Measurements from ENCODE around the gene CHD3. TPM values are rescaled to one million over a fixed set of nuclear protein-coding genes. Genes with fewer than 3 reads are reported as not detected.

The CHD3 gene
- total and polyA plus RNA-seq, 2 experiments from 2014 or later: 2.9 to 9.7 TPM

DNA sequence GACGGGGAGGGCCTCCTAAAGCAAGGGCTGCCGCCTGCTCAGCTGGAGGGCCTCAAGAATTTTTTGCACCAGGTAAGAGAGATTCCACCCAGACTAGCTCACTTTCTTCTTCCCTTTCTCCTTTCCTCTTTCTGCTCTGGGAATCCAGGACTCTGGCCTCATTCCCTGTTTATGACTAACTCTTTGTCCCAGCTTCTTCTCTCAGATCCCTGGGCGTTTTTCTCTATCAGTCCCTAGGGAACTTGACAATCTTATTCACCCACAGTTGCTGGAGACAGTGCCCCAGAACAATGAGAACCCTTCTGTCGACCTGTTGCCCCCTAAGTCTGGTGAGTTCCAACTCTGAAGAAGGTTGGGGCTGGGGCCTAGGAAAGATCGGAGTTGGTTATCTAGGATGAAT, 59.1 kb downstream of the CHD3 start (continued):
- TF ChIP-seq, protein P1, sequence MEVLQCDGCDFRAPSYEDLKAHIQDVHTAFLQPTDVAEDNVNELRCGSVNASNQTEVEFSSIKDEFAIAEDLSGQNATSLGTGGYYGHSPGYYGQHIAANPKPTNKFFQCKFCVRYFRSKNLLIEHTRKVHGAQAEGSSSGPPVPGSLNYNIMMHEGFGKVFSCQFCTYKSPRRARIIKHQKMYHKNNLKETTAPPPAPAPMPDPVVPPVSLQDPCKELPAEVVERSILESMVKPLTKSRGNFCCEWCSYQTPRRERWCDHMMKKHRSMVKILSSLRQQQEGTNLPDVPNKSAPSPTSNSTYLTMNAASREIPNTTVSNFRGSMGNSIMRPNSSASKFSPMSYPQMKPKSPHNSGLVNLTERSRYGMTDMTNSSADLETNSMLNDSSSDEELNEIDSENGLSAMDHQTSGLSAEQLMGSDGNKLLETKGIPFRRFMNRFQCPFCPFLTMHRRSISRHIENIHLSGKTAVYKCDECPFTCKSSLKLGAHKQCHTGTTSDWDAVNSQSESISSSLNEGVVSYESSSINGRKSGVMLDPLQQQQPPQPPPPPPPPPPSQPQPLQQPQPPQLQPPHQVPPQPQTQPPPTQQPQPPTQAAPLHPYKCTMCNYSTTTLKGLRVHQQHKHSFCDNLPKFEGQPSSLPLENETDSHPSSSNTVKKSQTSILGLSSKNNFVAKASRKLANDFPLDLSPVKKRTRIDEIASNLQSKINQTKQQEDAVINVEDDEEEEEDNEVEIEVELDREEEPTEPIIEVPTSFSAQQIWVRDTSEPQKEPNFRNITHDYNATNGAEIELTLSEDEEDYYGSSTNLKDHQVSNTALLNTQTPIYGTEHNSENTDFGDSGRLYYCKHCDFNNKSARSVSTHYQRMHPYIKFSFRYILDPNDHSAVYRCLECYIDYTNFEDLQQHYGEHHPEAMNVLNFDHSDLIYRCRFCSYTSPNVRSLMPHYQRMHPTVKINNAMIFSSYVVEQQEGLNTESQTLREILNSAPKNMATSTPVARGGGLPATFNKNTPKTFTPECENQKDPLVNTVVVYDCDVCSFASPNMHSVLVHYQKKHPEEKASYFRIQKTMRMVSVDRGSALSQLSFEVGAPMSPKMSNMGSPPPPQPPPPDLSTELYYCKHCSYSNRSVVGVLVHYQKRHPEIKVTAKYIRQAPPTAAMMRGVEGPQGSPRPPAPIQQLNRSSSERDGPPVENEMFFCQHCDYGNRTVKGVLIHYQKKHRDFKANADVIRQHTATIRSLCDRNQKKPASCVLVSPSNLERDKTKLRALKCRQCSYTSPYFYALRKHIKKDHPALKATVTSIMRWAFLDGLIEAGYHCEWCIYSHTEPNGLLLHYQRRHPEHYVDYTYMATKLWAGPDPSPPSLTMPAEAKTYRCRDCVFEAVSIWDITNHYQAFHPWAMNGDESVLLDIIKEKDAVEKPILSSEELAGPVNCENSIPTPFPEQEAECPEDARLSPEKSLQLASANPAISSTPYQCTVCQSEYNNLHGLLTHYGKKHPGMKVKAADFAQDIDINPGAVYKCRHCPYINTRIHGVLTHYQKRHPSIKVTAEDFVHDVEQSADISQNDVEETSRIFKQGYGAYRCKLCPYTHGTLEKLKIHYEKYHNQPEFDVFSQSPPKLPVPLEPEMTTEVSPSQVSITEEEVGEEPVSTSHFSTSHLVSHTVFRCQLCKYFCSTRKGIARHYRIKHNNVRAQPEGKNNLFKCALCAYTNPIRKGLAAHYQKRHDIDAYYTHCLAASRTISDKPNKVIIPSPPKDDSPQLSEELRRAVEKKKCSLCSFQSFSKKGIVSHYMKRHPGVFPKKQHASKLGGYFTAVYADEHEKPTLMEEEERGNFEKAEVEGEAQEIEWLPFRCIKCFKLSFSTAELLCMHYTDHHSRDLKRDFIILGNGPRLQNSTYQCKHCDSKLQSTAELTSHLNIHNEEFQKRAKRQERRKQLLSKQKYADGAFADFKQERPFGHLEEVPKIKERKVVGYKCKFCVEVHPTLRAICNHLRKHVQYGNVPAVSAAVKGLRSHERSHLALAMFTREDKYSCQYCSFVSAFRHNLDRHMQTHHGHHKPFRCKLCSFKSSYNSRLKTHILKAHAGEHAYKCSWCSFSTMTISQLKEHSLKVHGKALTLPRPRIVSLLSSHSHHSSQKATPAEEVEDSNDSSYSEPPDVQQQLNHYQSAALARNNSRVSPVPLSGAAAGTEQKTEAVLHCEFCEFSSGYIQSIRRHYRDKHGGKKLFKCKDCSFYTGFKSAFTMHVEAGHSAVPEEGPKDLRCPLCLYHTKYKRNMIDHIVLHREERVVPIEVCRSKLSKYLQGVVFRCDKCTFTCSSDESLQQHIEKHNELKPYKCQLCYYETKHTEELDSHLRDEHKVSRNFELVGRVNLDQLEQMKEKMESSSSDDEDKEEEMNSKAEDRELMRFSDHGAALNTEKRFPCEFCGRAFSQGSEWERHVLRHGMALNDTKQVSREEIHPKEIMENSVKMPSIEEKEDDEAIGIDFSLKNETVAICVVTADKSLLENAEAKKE (CRISPR knock-in tag; IDR thresholded peaks at IDR 0.05): no peak
- TF ChIP-seq CREB1 (CRISPR knock-in tag; IDR thresholded peaks at IDR 0.05; ENCODE audit: low read depth) (no peak), NANOG (IDR thresholded peaks at IDR 0.05; ENCODE audit: borderline replicate concordance) (no peak), EZH2 (IDR thresholded peaks at IDR 0.05; ENCODE audit: low read depth, unreplicated experiment) (no peak)
- TF ChIP-seq, protein P2, sequence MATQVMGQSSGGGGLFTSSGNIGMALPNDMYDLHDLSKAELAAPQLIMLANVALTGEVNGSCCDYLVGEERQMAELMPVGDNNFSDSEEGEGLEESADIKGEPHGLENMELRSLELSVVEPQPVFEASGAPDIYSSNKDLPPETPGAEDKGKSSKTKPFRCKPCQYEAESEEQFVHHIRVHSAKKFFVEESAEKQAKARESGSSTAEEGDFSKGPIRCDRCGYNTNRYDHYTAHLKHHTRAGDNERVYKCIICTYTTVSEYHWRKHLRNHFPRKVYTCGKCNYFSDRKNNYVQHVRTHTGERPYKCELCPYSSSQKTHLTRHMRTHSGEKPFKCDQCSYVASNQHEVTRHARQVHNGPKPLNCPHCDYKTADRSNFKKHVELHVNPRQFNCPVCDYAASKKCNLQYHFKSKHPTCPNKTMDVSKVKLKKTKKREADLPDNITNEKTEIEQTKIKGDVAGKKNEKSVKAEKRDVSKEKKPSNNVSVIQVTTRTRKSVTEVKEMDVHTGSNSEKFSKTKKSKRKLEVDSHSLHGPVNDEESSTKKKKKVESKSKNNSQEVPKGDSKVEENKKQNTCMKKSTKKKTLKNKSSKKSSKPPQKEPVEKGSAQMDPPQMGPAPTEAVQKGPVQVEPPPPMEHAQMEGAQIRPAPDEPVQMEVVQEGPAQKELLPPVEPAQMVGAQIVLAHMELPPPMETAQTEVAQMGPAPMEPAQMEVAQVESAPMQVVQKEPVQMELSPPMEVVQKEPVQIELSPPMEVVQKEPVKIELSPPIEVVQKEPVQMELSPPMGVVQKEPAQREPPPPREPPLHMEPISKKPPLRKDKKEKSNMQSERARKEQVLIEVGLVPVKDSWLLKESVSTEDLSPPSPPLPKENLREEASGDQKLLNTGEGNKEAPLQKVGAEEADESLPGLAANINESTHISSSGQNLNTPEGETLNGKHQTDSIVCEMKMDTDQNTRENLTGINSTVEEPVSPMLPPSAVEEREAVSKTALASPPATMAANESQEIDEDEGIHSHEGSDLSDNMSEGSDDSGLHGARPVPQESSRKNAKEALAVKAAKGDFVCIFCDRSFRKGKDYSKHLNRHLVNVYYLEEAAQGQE (IDR thresholded peaks at IDR 0.05; ENCODE audit: unreplicated experiment): no peak

DNA sequence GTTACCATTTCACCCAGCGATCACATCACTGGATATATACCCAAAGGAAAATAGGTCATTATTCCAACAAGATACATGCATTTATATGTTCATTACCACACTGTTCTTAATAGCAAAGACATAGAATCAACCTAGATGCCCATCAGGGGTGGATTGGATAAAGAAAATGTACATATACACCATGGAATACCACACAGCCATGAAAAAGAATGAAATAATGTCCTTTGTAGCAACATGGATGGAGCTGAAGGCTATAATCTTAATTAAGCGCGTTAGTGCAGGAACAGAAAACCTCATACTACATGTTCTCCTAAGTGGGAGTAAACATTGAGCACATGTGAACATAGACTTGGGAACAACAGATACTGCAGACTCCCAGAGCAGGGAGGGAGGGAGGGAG, 62.0 kb downstream of the CHD3 start:
- ATAC-seq: no peak
- H3K4me2 ChIP-seq: no peak overlapping the region
- no peak overlapping the region for H3K4me3 Mint-ChIP-seq
- H3K27ac Mint-ChIP-seq: no peak overlapping the region
- H3F3A ChIP-seq (replicated peaks; ENCODE audit: low read depth): no peaks in the 10 kb centered on the region
- DNase-seq (ENCODE audit: low spot score): no peak
- no peaks in the 10 kb centered on the region for H3K27me3 ChIP-seq (ENCODE audit: insufficient read depth)
- no peaks in the 10 kb centered on the region for H3K4me1 Mint-ChIP-seq
- peaks cover 2% of the 10 kb centered on the region for H3K27me3 Mint-ChIP-seq (ENCODE audit: insufficient read depth, low read depth, poor library complexity)
- no peaks in the 10 kb centered on the region; the same call in 1 of the 2 replicates for H4K20me1 ChIP-seq (replicated peaks; ENCODE audit: insufficient read depth)
- H2AFZ ChIP-seq: no peak overlapping the region
- peaks cover 3% of the 10 kb centered on the region; the same call in 1 of the 2 replicates for H3K36me3 ChIP-seq (ENCODE audit: insufficient read depth)
- peaks cover 39% of the 10 kb centered on the region for H3K36me3 Mint-ChIP-seq (ENCODE audit: low read depth)
- no peaks in the 10 kb centered on the region for H3K9me3 Mint-ChIP-seq
- H3K79me2 ChIP-seq (replicated peaks; ENCODE audit: insufficient read depth): no peaks in the 10 kb centered on the region
- H3K9me2 ChIP-seq (ENCODE audit: insufficient read depth): no peaks in the 10 kb centered on the region
- H3K4me3 ChIP-seq: no peak overlapping the region
- no peaks in the 10 kb centered on the region for H3K4me1 ChIP-seq (ENCODE audit: insufficient read depth)
- no peak overlapping the region for H3K27ac ChIP-seq (ENCODE audit: low read depth)
- TF ChIP-seq NANOG (IDR thresholded peaks at IDR 0.05; ENCODE audit: borderline replicate concordance): no peak
- TF ChIP-seq EZH2 (IDR thresholded peaks at IDR 0.05; ENCODE audit: low read depth, unreplicated experiment): no peak
- TF ChIP-seq STAT1 (IDR thresholded peaks at IDR 0.05; ENCODE audit: unreplicated experiment): no peak
- TF ChIP-seq, protein P2 (IDR thresholded peaks at IDR 0.05; ENCODE audit: unreplicated experiment): no peak
- no peak for TF ChIP-seq CREB1 (CRISPR knock-in tag; IDR thresholded peaks at IDR 0.05; ENCODE audit: low read depth)
- no peak for TF ChIP-seq EZH2phosphoT487 (IDR thresholded peaks at IDR 0.05; ENCODE audit: unreplicated experiment)

Data from GM23338 (cell line).